ENCODE results near the gene DPM1. TPM values are rescaled to one million over a fixed set of nuclear protein-coding genes. Genes with fewer than 3 reads are reported as not detected.

DPM1 gene
- total RNA-seq, 1 experiment from 2014 or later, result 65.5 TPM

GRCh38 chr20:51005214-51005613 lies 46.9 kb upstream of the DPM1 start:
- Histone ChIP-seq H3K79me2 (ENCODE audit: insufficient read depth, low read length) (no peaks in the 10 kb centered on the region), H3K27me3 (ENCODE audit: insufficient read depth, low read length) (no peaks in the 10 kb centered on the region), H3K27ac (ENCODE audit: low read depth, low read length) (no peak overlapping the region), H3K9me2 (ENCODE audit: insufficient read depth) (no peaks in the 10 kb centered on the region), H4K20me1 (ENCODE audit: insufficient read depth) (no peaks in the 10 kb centered on the region), H3K4me2 (ENCODE audit: low read length) (no peak overlapping the region), H3K9me3 (ENCODE audit: control insufficient read depth in 1 of 2, insufficient read depth in 1 of 2, low read depth in 1 of 2, low read length in 2 of 2) (no peaks in the 10 kb centered on the region), H2AFZ (ENCODE audit: low read depth, low read length, poor library complexity, severe bottlenecking) (no peak overlapping the region), H3K4me1 (ENCODE audit: control insufficient read depth in 1 of 2, insufficient read depth in 2 of 2, low read length in 2 of 2) (no peaks in the 10 kb centered on the region), H3K9ac (ENCODE audit: low read length) (no peak overlapping the region), H3K36me3 (ENCODE audit: control insufficient read depth in 1 of 2, insufficient read depth in 2 of 2, low read length in 2 of 2) (peaks cover 0 to 2% of the 10 kb centered on the region in 2 experiments; a peak in 2 of 4 replicates), H3K4me3 (replicated peaks in 1 of 2; ENCODE audit: low read depth in 1 of 2, low read length in 2 of 2) (no peak overlapping the region)
- ChIA-PET POLR2A (no interaction called here), RAD21 (ENCODE audit: low non-redundant PET in 1 of 2, low total read pairs in 2 of 2, uncharacterized antibody in 2 of 2, unreplicated experiment in 2 of 2) (no interaction called here), CTCF (no interaction called here)
- no peak for DNase-seq (ENCODE audit: low read depth, low spot score)
- no peak for ATAC-seq
- intact Hi-C loops (cut with micrococcal nuclease), result no loop called here
- no TSS peak for BruUV-seq (replicated peaks)
- TF ChIP-seq, protein P1, sequence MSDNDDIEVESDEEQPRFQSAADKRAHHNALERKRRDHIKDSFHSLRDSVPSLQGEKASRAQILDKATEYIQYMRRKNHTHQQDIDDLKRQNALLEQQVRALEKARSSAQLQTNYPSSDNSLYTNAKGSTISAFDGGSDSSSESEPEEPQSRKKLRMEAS (IDR thresholded peaks at IDR 0.05), result no peak
- no peak for TF ChIP-seq FOSL1 (IDR thresholded peaks at IDR 0.05; ENCODE audit: low read depth)
- no peak for TF ChIP-seq SIN3A (IDR thresholded peaks at IDR 0.05; ENCODE audit: low read depth)
- no peak for TF ChIP-seq POLR2A (IDR thresholded peaks at IDR 0.05; ENCODE audit: borderline replicate concordance, extremely low read depth, insufficient read depth, insufficient read length)
- no peak for TF ChIP-seq ATF3 (IDR thresholded peaks at IDR 0.05)
- no peak for TF ChIP-seq CBX3 (IDR thresholded peaks at IDR 0.05; ENCODE audit: low read depth)
- no peak for TF ChIP-seq POLR2AphosphoS5 (IDR thresholded peaks at IDR 0.05; ENCODE audit: low read depth, low read length)
- TF ChIP-seq RAD21 (IDR thresholded peaks at IDR 0.05; ENCODE audit: low read depth), result no peak
- no peak for TF ChIP-seq TCF7L2 (IDR thresholded peaks at IDR 0.05; ENCODE audit: borderline replicate concordance, extremely low read depth, insufficient read depth, insufficient read length)
- TF ChIP-seq EZH2phosphoT487 (IDR thresholded peaks at IDR 0.05; ENCODE audit: borderline replicate concordance), result no peak
- no peak for TF ChIP-seq CEBPB (IDR thresholded peaks at IDR 0.05; ENCODE audit: low read depth)
- no peak for TF ChIP-seq ELF1 (IDR thresholded peaks at IDR 0.05; ENCODE audit: borderline replicate concordance, low read depth)
- TF ChIP-seq EZH2 (IDR thresholded peaks at IDR 0.05), result no peak
- TF ChIP-seq, protein P2, sequence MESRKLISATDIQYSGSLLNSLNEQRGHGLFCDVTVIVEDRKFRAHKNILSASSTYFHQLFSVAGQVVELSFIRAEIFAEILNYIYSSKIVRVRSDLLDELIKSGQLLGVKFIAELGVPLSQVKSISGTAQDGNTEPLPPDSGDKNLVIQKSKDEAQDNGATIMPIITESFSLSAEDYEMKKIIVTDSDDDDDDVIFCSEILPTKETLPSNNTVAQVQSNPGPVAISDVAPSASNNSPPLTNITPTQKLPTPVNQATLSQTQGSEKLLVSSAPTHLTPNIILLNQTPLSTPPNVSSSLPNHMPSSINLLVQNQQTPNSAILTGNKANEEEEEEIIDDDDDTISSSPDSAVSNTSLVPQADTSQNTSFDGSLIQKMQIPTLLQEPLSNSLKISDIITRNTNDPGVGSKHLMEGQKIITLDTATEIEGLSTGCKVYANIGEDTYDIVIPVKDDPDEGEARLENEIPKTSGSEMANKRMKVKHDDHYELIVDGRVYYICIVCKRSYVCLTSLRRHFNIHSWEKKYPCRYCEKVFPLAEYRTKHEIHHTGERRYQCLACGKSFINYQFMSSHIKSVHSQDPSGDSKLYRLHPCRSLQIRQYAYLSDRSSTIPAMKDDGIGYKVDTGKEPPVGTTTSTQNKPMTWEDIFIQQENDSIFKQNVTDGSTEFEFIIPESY (IDR thresholded peaks at IDR 0.05; ENCODE audit: extremely low read depth, insufficient replicate concordance, low read length), result no peak
- no peak for TF ChIP-seq SP1 (IDR thresholded peaks at IDR 0.05; ENCODE audit: low read depth)

Measured in HCT116 (cell line).